CD4-positive, CD25-positive, alpha-beta regulatory T cell (primary cell): ENCODE data around the gene UQCRQ. TPM values are rescaled to one million over a fixed set of nuclear protein-coding genes. Genes with fewer than 3 reads are reported as not detected.

ENCODE experiments used
- ATAC-seq, 2 donors: fragments of 150-1000 bp; cut with Tn5 transposase; one replicate each; pipeline ENCODE4 v1.10.0; 2021; ENCODE audit warnings: low read depth in 2 of 2, moderate number of reproducible peaks in 2 of 2, moderate library complexity in 1 of 2
- DNase-seq, 3 donors: peaks; one replicate each; pipeline versions ENCODE4 v3.0.0 to v3.0.0-alpha.2; 2012 to 2022; ENCODE audit warnings: mixed read lengths in 1 of 3
- H3K27ac ChIP-seq: one replicate; pipeline ENCODE4 v1.7.0; 2013; ENCODE audit warnings: mild to moderate bottlenecking, low read length; ENCODE audit not compliant: insufficient read depth, poor library complexity, severe bottlenecking
- H3K27me3 ChIP-seq: one replicate; pipeline ENCODE4 v1.7.0; 2013; ENCODE audit warnings: low read length; ENCODE audit not compliant: control insufficient read depth, insufficient read depth
- H3K36me3 ChIP-seq: one replicate; pipeline ENCODE4 v1.7.0; 2013; ENCODE audit warnings: mild to moderate bottlenecking, low read length, moderate library complexity; ENCODE audit not compliant: control insufficient read depth, insufficient read depth
- H3K4me1 ChIP-seq: 2 replicates; pipeline ENCODE4 v1.7.0; 2013; ENCODE audit warnings: mild to moderate bottlenecking, low read length; ENCODE audit not compliant: insufficient read depth, control insufficient read depth, poor library complexity, severe bottlenecking
- H3K4me3 ChIP-seq: one replicate; pipeline ENCODE4 v1.7.0; 2013; ENCODE audit warnings: low read depth, mild to moderate bottlenecking, low read length, moderate library complexity
- H3K9me3 ChIP-seq, 2 experiments: 1 replicate in 1 of 2; 2 replicates in 1 of 2; pipeline ENCODE4 v1.7.0; 2013; ENCODE audit warnings: low read length in 2 of 2, mild to moderate bottlenecking in 1 of 2, moderate library complexity in 1 of 2; ENCODE audit not compliant: control insufficient read depth in 2 of 2
- H3K27ac Mint-ChIP-seq, 3 donors: one replicate each; pipeline ENCODE4 v1.8.0; 2020 to 2022; ENCODE audit warnings: mild to moderate bottlenecking in 3 of 3, mixed read lengths in 3 of 3, moderate library complexity in 2 of 3
- H3K27me3 Mint-ChIP-seq: one replicate; pipeline ENCODE4 v1.8.0; 2022; ENCODE audit warnings: mild to moderate bottlenecking, mixed read lengths
- H3K36me3 Mint-ChIP-seq: one replicate; pipeline ENCODE4 v1.8.0; 2020; ENCODE audit warnings: mixed read lengths
- H3K4me1 Mint-ChIP-seq, 4 donors: one replicate each; pipeline ENCODE4 v1.8.0; 2020 to 2022; ENCODE audit warnings: mixed read lengths in 4 of 4, mild to moderate bottlenecking in 1 of 4
- H3K4me3 Mint-ChIP-seq, 4 donors: one replicate each; pipeline ENCODE4 v1.8.0; 2020 to 2022; ENCODE audit warnings: mild to moderate bottlenecking in 4 of 4, mixed read lengths in 4 of 4, moderate library complexity in 3 of 4
- H3K9me3 Mint-ChIP-seq, 7 donors: one replicate each; pipeline ENCODE4 v1.8.0; 2020 to 2022; ENCODE audit warnings: mixed read lengths in 7 of 7, mild to moderate bottlenecking in 3 of 7, moderate library complexity in 2 of 7
- polyA plus RNA-seq, 4 donors: library from polyadenylated mRNA; unstranded; fragments of 300-500 nt; fragmentation: Illumina TruSeq; gene quantifications; one replicate each; pipeline ENCODE4 v1.2.3, GENCODE V29; 2021
- total RNA-seq: library from RNA; stranded (reverse); gene quantifications from one replicate; pipeline ENCODE4 v1.2.3, GENCODE V29; 2022

UQCRQ gene
- total and polyA plus RNA-seq, 5 donors from 2014 or later, result 88.5 to 604 (median 562) TPM

DNA sequence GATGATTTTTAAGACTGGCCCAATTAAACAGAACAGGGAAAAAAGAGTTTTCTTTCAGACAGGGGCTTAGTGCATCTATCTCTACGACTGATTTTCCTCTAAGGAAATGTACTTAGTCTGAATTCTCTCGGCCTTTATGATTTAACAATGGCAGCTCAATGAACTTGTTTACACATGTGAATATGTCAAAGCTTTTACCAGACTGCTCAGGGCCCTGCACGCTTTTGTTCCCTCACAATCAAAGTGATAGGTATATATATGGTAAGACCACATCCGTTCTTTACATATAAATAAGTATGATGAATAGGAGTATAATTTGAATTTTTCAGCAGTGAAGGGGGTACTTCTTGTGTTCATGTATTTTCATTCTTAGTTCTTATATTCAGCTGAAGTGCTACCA is 34.6 kb downstream of the UQCRQ start:
- no peak overlapping the region for H3K4me3 ChIP-seq
- H3K4me1 ChIP-seq, result no peaks in the 10 kb centered on the region
- H3K27me3 Mint-ChIP-seq, result no peaks in the 10 kb centered on the region
- H3K36me3 Mint-ChIP-seq, result peaks cover 25% of the 10 kb centered on the region
- no peaks in the 10 kb centered on the region for H3K9me3 Mint-ChIP-seq
- H3K27ac ChIP-seq, result no peak overlapping the region
- no peaks in the 10 kb centered on the region for H3K9me3 ChIP-seq
- peak overlapping the region in 2 of 3 donors; percentile 21 to 65 for H3K27ac Mint-ChIP-seq
- H3K4me1 Mint-ChIP-seq, result peaks cover 9 to 27% (median 12%) of the 10 kb centered on the region in 4 donors
- DNase-seq (no peak), ATAC-seq (no peak)
- no peaks in the 10 kb centered on the region for H3K27me3 ChIP-seq
- peaks cover 33% of the 10 kb centered on the region for H3K36me3 ChIP-seq
- no peak overlapping the region for H3K4me3 Mint-ChIP-seq

DNA sequence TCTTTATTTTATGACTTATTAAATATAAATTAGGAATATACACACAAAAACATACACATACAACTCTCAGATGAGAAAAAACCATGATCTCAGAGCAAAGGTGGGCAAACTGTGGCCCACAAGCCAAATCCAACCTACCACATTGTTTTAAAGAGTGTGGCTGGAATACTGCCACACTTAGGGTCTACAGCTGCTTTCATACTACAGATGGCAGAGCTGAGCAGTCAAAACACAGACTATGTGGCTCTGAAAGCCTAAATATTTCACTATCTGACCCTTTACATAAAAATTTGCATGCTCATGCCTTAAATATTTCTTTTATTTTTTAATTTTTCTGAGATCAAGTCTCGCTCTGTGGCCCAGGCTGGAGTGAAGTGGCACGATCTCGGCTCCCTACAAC is 35.3 kb downstream of the UQCRQ start:
- Histone ChIP-seq H3K9me3 (no peaks in the 10 kb centered on the region), H3K4me3 (no peak overlapping the region), H3K27me3 (no peaks in the 10 kb centered on the region), H3K4me1 (no peaks in the 10 kb centered on the region), H3K27ac (no peak overlapping the region), H3K36me3 (peaks cover 28% of the 10 kb centered on the region)
- no peaks in the 10 kb centered on the region for H3K9me3 Mint-ChIP-seq
- no peak overlapping the region for H3K4me3 Mint-ChIP-seq
- H3K36me3 Mint-ChIP-seq, result peaks cover 18% of the 10 kb centered on the region
- peaks cover 10 to 33% (median 12%) of the 10 kb centered on the region in 4 donors for H3K4me1 Mint-ChIP-seq
- no peak for ATAC-seq
- H3K27ac Mint-ChIP-seq, result no peak overlapping the region
- H3K27me3 Mint-ChIP-seq, result no peaks in the 10 kb centered on the region
- DNase-seq, result no peak

DNA sequence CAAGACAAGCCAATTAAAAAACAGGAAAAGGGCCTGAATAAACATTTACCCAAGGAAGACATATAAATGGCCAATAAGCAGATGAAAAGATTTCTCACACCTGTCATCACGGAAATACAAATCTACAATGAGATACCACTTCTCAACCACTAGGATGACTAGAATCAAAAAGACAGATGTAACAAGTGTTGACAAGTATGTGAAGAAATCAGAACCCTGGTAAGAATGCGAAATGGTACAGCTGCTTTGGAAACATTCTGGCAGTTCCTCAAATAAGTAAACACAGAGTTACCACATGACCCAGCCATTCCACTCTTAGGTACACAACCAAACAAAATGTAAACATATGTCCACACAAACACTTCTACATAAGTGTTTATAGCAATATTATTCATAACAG is 39.5 kb downstream of the UQCRQ start:
- Mint-ChIP-seq H3K27ac (peak overlapping the region in 1 of 3 donors; percentile 11), H3K36me3 (peaks cover 20% of the 10 kb centered on the region), H3K9me3 (no peaks in the 10 kb centered on the region), H3K4me3 (no peak overlapping the region), H3K4me1 (peaks cover 10 to 32% (median 21%) of the 10 kb centered on the region in 4 donors), H3K27me3 (no peaks in the 10 kb centered on the region)
- Histone ChIP-seq H3K27ac (no peak overlapping the region), H3K36me3 (peaks cover 27% of the 10 kb centered on the region), H3K4me1 (no peaks in the 10 kb centered on the region), H3K27me3 (no peaks in the 10 kb centered on the region), H3K4me3 (no peak overlapping the region), H3K9me3 (no peaks in the 10 kb centered on the region)
- no peak for DNase-seq
- ATAC-seq, result no peak

DNA sequence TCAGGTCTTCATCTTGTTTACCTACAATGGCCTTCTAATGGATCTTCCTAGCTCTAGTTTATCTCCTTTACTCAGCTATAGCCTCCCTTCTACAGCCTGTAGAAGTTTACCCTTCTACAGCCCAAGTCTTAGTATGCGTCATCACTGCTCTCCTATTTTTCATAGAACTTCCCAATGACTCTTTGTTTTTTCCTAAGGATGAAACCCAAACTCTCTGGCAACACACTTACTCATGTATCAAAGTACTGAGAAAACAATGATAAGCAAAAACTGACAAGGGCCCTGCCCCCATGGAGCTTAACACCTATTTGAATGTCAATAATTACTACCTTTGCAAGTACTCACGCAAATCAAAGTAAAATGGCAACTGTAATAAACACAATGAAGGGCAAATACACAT is 40.7 kb downstream of the UQCRQ start:
- H3K27ac Mint-ChIP-seq, result no peak overlapping the region
- Histone ChIP-seq H3K27me3 (no peaks in the 10 kb centered on the region), H3K27ac (no peak overlapping the region), H3K36me3 (peaks cover 32% of the 10 kb centered on the region), H3K4me1 (no peaks in the 10 kb centered on the region), H3K4me3 (no peak overlapping the region), H3K9me3 (no peaks in the 10 kb centered on the region)
- H3K4me3 Mint-ChIP-seq, result no peak overlapping the region
- peaks cover 13 to 35% (median 23%) of the 10 kb centered on the region in 4 donors for H3K4me1 Mint-ChIP-seq
- no peak for DNase-seq
- no peak for ATAC-seq
- H3K36me3 Mint-ChIP-seq, result peaks cover 24% of the 10 kb centered on the region
- H3K27me3 Mint-ChIP-seq, result no peaks in the 10 kb centered on the region
- H3K9me3 Mint-ChIP-seq, result no peaks in the 10 kb centered on the region

DNA sequence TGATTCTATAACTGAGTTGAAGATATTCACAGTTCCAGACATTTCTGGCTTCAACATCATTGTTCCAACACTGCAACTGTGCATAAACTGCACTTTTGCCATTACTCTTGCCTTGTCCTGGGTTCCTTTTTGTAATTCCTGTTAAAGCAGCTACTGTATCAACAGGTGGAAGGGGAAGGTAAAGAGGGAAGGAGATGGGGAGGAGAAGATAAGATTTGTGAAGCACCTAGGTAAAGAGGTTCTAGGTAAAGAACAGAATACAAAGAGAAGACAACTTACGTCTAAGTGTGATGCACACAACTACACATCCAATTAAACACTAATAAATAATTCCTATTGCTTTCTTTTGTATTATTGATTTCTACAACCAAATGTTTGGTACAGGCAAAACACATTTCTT is 43.3 kb downstream of the UQCRQ start:
- no peak for DNase-seq

DNA sequence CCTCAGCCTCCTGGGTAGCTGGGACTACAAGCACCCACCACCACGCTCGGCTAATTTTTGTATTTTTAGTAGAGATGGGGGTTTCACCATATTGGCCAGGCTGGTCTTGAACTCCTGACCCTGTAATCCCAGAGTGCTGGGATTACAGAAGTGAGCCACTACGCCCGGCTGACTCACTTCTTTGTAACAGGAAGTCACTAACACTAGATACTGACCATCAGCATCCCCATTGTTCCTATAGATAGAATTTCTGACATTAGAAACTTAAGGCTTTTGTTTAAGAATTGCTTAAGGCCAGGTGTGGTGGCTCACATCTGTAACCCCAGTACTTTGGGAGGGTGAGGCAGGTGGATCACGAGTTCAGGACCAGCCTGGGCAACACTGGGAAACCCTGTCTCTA is 49.2 kb downstream of the UQCRQ start:
- H3K36me3 Mint-ChIP-seq, result peaks cover 38% of the 10 kb centered on the region
- no peaks in the 10 kb centered on the region for H3K9me3 Mint-ChIP-seq
- ATAC-seq, result no peak
- H3K27me3 ChIP-seq, result no peaks in the 10 kb centered on the region
- peaks cover 8 to 14% (median 14%) of the 10 kb centered on the region in 4 donors for H3K4me1 Mint-ChIP-seq
- no peak overlapping the region for H3K27ac ChIP-seq
- H3K4me3 ChIP-seq, result no peak overlapping the region
- H3K36me3 ChIP-seq, result peaks cover 54% of the 10 kb centered on the region
- H3K27ac Mint-ChIP-seq, result peak overlapping the region in 1 of 3 donors; percentile 89
- no peaks in the 10 kb centered on the region for H3K27me3 Mint-ChIP-seq
- no peaks in the 10 kb centered on the region for H3K9me3 ChIP-seq
- no peak for DNase-seq
- H3K4me3 Mint-ChIP-seq, result no peak overlapping the region
- H3K4me1 ChIP-seq, result no peaks in the 10 kb centered on the region

More for the DNA sequence above, 43.3 kb downstream of the UQCRQ start:
- no peaks in the 10 kb centered on the region for H3K4me1 ChIP-seq
- no peaks in the 10 kb centered on the region for H3K27me3 ChIP-seq
- Mint-ChIP-seq H3K4me1 (peaks cover 13 to 27% (median 22%) of the 10 kb centered on the region in 4 donors), H3K27ac (peak overlapping the region in 1 of 3 donors; percentile 60), H3K9me3 (no peaks in the 10 kb centered on the region), H3K36me3 (peaks cover 29% of the 10 kb centered on the region), H3K4me3 (no peak overlapping the region), H3K27me3 (no peaks in the 10 kb centered on the region)
- no peak overlapping the region for H3K4me3 ChIP-seq
- H3K27ac ChIP-seq, result no peak overlapping the region
- no peaks in the 10 kb centered on the region for H3K9me3 ChIP-seq
- H3K36me3 ChIP-seq, result peaks cover 46% of the 10 kb centered on the region
- no peak for ATAC-seq

DNA sequence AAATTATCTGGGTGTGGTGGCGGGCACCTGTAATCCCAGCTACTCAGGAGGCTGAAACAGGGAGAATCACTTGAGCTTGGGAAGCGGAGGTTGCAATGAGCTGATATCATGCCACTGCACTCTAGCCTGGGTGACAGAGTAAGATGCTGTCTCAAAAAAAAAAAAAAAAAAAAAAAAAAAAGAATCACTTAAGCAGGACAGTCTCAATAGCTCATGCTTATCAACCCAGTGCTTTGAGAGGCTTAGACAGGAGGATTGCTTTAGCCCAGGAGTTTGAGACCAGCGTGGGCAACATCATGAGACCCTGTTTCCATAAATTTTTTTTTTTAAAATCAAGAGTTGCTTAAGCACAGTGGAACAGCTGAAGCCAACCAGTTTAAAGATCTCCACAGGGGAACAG is 49.6 kb downstream of the UQCRQ start:
- Histone ChIP-seq H3K4me3 (no peak overlapping the region), H3K27me3 (no peaks in the 10 kb centered on the region), H3K4me1 (no peaks in the 10 kb centered on the region), H3K9me3 (no peaks in the 10 kb centered on the region), H3K27ac (no peak overlapping the region), H3K36me3 (peaks cover 51% of the 10 kb centered on the region)
- Mint-ChIP-seq H3K27ac (peak overlapping the region in 2 of 3 donors; percentile 34 to 89), H3K4me3 (no peak overlapping the region), H3K27me3 (no peaks in the 10 kb centered on the region), H3K4me1 (peaks cover 9 to 12% (median 11%) of the 10 kb centered on the region in 4 donors), H3K36me3 (peaks cover 34% of the 10 kb centered on the region), H3K9me3 (no peaks in the 10 kb centered on the region)
- DNase-seq, result no peak
- ATAC-seq, result no peak
